HAP-1 (cell line): ENCODE data around the gene SLC30A1.
"Not testable (repeated sequence)": the region's sequence is repeated elsewhere in the genome, so short reads cannot be mapped to it uniquely, and the experiment has no call there.

Experiments
- DNase-seq, 2 experiments: peaks; one replicate each; pipeline ENCODE4 v3.0.0-alpha.2; 2016 to 2020; ENCODE audit warnings: low spot score in 2 of 2
- H3K27me3 ChIP-seq: fragments of 250-450 bp; sonication (Bioruptor Pico); 2 replicates; pipeline ENCODE4 v1.5.1; 2020; ENCODE audit warnings: low read depth, mild to moderate bottlenecking, moderate library complexity
- H3K36me3 ChIP-seq: fragments of 250-450 bp; sonication (Bioruptor Pico); replicated peaks from 2 replicates; pipeline ENCODE4 v1.5.1; 2020; ENCODE audit warnings: mild to moderate bottlenecking
- H3K4me1 ChIP-seq: fragments of 250-450 bp; sonication (Bioruptor Pico); 2 replicates; pipeline ENCODE4 v1.5.1; 2020; ENCODE audit warnings: mild to moderate bottlenecking
- H3K4me3 ChIP-seq: fragments of 250-450 bp; sonication (Bioruptor Pico); 2 replicates; pipeline ENCODE4 v1.5.1; 2020; ENCODE audit warnings: mild to moderate bottlenecking, moderate library complexity
- H3K9me3 ChIP-seq: fragments of 250-450 bp; sonication (Bioruptor Pico); 2 replicates; pipeline ENCODE4 v1.5.1; 2020; ENCODE audit warnings: mild to moderate bottlenecking, moderate library complexity
- in situ Hi-C: fragments of 300-500 bp; cut with MboI; formaldehyde crosslinking; loops from 3 replicates; pipeline ENCODE4 v1.14.3; 2020; ENCODE audit warnings: low sequenced_read_pairs, inconsistent platforms, mixed read lengths

The SLC30A1 gene

DNA sequence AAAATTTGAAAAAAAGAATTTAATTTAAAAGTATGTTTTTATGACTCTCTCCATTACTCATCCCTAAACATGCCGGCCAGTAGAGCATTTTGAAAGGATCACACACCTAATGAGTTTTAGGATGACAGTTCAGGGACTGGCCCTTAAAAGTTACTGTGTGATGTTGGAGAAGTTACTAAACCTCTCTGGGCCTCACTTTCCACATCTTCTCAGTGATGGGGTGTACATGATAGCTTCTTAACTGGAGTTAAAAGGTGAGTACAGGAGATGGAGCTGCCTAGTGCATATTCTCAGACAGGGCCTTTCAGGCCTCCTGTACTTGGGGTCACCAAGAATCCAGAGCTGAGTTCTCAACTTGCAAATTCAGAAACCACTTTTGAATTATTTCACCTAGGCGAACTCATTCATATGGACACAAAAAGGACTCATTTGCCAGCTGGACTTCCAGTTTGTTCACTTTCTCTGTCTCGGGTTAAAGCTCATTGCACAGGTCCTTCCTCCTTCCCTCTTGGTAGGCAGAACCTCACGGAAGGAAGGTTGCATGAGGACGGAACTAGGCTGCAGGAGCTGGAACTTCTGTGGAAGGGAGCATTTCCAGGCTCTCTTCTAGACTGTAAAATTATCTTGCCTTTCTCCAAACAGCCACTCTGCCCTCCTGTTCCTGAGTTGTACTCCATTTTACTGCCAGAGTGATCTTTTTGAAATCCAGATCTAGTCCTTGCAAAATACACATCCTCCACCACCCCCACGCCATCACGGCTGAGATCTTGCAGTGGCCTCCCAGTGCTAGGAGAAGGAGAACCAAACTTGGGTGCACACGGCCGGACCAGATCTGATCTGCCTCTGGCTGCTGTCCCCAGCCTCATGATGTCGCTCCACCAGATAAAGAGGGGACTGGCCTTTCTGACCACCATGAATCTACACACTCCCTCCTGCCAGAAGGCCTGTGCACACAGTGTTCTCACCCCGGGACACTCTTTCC lies 4.3 kb upstream of the SLC30A1 start:
- no peak for DNase-seq
- in situ Hi-C loops, result no loop called here

DNA sequence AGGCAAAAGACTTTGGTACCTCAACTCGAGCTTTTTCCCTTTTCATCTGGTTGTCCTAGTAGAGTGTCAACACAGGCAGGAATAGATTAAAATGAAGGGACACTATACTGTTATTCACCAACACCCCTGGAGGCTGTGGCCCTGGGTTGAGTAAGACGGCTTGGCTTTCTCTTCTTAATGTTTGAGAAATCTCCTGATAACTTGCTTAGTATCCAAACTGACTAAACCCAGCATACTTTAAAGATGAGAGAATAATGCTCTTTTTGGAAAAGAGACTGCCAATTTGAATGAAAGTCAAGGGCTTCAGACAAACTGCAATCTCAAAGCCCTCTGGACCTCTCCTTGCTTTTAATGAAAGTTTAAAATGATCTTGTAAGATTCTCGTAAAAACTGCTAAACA lies 2.6 kb upstream of the SLC30A1 start:
- Histone ChIP-seq H3K27me3 (no peaks in the 10 kb centered on the region), H3K4me1 (no peaks in the 10 kb centered on the region; the same call in 1 of the 2 replicates), H3K4me3 (no peak overlapping the region), H3K36me3 (no peaks in the 10 kb centered on the region), H3K9me3 (no peaks in the 10 kb centered on the region)
- in situ Hi-C loops, result no loop called here
- no peak for DNase-seq

More for the DNA sequence above, 4.3 kb upstream of the SLC30A1 start:
- Histone ChIP-seq H3K36me3 (no peaks in the 10 kb centered on the region), H3K4me3 (no peak overlapping the region), H3K9me3 (no peaks in the 10 kb centered on the region), H3K4me1 (no peaks in the 10 kb centered on the region), H3K27me3 (no peaks in the 10 kb centered on the region)

DNA sequence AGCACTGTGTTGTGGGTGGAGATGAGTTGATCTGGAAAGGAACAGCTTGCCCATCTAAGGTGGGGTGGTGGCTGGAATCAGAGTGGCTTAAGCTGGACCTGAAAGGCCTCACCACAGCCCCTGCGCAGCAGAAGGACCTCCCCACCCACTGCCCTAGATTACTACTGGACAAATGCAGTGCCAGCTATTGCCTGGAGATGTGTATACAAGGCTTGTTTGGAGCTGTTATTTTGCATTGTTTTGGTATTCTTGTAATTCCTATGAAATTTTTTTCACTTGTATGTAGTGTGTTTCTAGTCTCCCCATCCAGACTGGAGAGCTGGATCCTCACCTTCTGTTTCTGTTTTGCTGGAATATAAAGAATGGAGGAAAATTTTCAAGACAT lies 1.3 kb upstream of the SLC30A1 start:
- Histone ChIP-seq H3K9me3 (no peaks in the 10 kb centered on the region), H3K4me3 (no peak overlapping the region), H3K36me3 (peaks cover 6% of the 10 kb centered on the region), H3K4me1 (no peaks in the 10 kb centered on the region; the same call in 1 of the 2 replicates), H3K27me3 (no peaks in the 10 kb centered on the region)
- in situ Hi-C loops, result no loop called here
- DNase-seq, result no peak

DNA sequence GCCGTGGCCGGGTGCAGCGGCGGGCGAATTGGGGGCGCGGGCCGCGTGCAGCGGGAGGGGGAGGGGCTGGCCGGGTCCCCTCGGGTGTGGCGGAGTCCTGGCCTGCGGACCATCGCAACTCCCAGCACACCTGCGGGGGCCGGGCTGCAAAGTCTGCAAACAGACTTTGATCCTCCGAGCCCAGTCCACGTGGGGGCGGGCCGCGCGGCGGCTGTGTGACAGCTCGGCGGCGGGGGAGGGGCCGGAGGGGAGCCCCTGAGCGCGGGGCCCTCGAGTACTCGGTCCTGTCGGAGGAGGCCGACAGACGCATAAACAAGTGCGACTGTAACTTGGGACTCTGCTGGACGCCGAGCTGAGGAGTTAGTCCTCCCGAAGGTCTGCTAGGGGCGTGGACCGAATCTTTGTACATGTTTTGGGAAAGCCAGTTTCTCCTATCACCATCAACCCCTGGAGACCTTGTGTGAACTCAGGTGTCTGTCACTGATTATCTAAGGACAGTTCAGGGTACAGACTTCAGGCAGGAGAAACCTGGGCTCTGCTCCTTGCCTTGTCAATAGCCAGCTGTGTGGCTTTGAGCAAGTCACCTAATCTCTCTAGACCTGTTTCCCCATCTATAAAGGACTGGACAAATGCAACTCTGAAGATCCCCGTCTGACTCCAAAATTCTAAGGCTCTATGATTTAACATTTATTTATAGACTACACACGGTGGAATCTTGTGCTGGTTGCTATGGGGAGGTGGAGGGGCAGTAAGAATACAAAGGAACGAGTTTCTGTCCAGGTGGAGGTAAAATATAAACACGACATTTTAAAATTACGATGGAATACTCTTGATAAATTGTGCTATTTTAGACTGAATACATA lies 710 bp upstream of the SLC30A1 start:
- Histone ChIP-seq H3K9me3 (no peaks in the 10 kb centered on the region), H3K4me1 (peaks cover 4% of the 10 kb centered on the region), H3K36me3 (peaks cover 13% of the 10 kb centered on the region), H3K4me3 (peak overlapping the region; percentile 78), H3K27me3 (no peaks in the 10 kb centered on the region)
- peak; percentile 56 to 88 for DNase-seq
- in situ Hi-C loops, result no loop called here

DNA sequence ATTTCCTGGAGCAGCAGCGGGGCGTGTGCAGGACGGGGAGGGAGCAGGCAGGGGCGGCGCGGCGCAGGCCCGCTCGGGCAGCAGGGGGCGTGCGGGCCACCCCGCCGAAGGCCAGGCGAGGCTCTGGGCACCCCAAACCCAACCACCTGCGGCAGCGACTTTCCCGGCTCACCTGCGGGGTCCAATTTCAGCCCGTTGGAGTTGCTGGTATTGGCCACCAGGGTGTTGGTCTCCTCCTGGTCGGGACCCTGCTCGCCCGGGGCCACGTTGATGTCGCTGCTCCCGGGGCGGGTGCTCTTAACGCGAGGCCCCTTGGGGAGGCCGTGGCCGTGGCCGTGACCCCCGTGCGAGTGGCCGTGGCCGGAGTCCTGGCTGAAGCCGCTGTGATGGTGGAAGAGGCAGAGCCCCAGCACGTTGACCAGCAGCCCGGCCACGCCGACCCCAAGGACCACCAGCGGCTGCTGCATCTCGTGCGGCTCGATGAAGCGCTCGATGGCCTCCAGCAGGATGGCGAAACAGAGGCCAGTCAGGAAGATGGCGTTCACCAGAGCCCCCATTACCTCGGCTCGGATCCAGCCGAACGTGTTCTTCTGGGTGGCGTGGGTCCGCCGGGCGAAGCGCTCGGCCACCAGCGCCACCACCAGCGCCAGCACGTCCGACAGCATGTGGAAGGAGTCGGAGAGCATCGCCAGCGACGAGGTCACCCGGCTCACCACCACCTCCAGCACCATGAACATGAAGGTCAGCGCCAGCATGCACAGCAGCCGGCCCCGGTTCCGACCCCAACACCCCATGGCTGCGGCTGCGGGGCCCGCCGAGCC lies 932 bp downstream of the SLC30A1 start:
- DNase-seq, result peak; percentile 81 to 90
- in situ Hi-C loops, result no loop called here
- Histone ChIP-seq H3K4me1 (peaks cover 18% of the 10 kb centered on the region), H3K36me3 (peaks cover 17% of the 10 kb centered on the region), H3K4me3 (peak overlapping the region; percentile 78), H3K27me3 (no peaks in the 10 kb centered on the region), H3K9me3 (no peaks in the 10 kb centered on the region)

DNA sequence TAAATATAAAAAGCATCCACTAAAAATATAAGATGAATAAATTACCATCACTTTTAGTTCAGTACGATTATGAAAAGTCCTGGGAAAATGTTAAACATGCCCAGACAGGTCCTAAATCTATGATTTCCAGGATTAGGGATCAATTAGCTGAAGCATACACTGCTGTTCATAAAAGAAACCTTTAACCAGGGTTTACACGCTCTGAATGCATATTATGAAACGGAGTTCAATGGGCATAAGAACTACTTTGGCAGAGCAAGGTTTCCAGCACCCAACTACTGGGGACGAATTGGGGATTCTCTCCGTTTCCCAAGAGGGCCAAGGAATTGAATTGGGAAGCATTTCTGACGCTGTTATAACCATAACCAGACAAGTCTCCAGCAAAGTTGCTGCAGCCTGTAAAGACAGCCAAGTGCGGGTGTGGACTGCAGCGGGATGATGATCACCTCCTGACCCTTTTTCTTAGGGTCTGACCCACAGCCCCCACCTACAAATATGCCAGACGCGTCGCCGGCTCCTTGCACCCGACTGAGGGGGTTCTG lies 1.6 kb downstream of the SLC30A1 start:
- in situ Hi-C loops, result no loop called here
- H3K9me3 ChIP-seq, result no peaks in the 10 kb centered on the region
- DNase-seq, result peak in 1 of 2 experiments; percentile 51
- H3K4me1 ChIP-seq, result peaks cover 20% of the 10 kb centered on the region
- H3K27me3 ChIP-seq, result no peaks in the 10 kb centered on the region
- H3K4me3 ChIP-seq, result peak overlapping the region; percentile 78
- H3K36me3 ChIP-seq, result peaks cover 17% of the 10 kb centered on the region

DNA sequence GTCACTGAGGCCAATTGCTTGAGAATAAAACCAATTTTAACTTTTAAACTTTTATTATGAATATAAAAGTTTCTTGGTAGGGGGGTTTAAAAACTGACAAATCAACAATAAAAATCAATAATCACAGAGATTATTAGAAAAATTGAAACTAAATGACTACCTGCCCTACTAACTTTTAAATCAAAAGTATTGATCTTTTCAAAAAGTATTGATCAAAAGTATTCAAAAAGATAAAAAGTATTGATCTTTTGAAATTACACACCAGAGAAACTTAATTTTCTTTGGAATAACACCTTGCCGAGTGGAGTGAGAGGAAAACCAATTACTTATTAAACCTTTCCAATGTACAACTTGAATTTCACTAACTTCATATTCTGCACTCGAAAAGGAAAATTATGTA lies 2.2 kb downstream of the SLC30A1 start:
- Histone ChIP-seq H3K4me3 (peak overlapping the region; percentile 78), H3K9me3 (no peaks in the 10 kb centered on the region), H3K27me3 (no peaks in the 10 kb centered on the region), H3K4me1 (peaks cover 20% of the 10 kb centered on the region), H3K36me3 (peaks cover 17% of the 10 kb centered on the region)
- in situ Hi-C loops, result no loop called here
- DNase-seq, result no peak

DNA sequence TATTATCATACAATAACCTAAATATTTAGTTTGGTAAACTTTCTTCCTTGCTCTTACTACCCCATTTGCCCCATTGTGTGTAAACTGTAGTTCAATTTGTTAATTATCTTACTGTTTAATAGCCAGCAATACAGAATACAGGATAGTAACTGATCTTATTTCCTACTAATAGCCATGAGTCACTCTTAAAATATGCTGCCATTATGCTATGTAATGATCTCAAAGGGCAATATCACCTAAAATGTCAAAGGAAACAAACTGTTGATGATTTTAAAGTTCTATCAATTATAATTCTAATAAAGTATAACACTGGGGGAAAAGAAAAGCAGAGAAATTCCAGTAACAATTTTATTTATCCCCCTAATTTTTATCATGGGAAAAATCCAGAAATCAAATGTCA lies 4.3 kb downstream of the SLC30A1 start:
- DNase-seq, result no peak
- peaks cover 17% of the 10 kb centered on the region for H3K36me3 ChIP-seq
- H3K27me3 ChIP-seq, result no peaks in the 10 kb centered on the region
- in situ Hi-C loops, result no loop called here
- no peaks in the 10 kb centered on the region for H3K9me3 ChIP-seq
- H3K4me1 ChIP-seq, result peaks cover 20% of the 10 kb centered on the region
- H3K4me3 ChIP-seq, result no peak overlapping the region

DNA sequence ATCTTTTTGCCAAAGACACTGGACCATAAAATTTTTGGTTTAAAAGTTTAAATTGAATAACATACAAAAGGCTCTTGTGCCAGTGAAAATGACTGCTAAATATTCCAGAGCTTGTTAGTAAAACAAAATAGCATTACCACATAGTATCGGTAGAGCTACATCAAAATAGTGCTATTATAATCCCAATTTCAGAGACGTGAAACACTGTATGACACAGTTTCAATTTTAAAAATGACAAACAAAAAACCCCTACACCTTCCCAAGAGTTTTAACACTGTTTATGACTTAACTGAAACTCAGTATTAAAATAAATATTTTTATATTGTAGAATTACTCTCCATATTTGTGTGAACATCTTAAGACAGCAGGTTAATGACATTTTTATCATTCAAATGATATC lies 7.0 kb downstream of the SLC30A1 start:
- no peak for DNase-seq

DNA sequence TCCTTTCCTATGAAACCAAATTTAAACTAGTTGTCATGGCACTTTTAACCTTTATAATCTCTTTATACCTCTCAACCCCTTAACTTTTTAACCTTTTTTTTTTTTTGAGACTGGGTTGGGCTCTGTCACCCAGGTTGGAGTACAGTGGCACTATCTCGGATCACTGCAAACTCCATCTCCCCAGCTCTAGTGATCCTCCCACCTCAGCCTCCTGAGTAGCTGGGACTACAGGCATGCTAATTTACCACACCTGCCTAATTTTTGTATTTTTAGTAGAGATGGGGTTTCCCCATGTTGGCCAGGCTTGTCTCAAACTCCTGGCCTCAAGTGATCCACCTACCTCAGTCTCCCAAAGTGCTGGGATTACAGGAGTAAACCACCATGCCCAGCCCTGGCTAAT lies 8.6 kb downstream of the SLC30A1 start:
- H3K4me1 ChIP-seq, result peaks cover 20% of the 10 kb centered on the region
- H3K9me3 ChIP-seq, in situ Hi-C loops, H3K27me3 ChIP-seq, DNase-seq, H3K4me3 ChIP-seq: not testable (repeated sequence)
- peaks cover 11% of the 10 kb centered on the region for H3K36me3 ChIP-seq

More for the DNA sequence above, 7.0 kb downstream of the SLC30A1 start:
- H3K9me3 ChIP-seq, result no peaks in the 10 kb centered on the region
- H3K4me1 ChIP-seq, result peaks cover 20% of the 10 kb centered on the region
- no peak overlapping the region for H3K4me3 ChIP-seq
- peaks cover 17% of the 10 kb centered on the region for H3K36me3 ChIP-seq
- no peaks in the 10 kb centered on the region for H3K27me3 ChIP-seq
- in situ Hi-C loops, result no loop called here

DNA sequence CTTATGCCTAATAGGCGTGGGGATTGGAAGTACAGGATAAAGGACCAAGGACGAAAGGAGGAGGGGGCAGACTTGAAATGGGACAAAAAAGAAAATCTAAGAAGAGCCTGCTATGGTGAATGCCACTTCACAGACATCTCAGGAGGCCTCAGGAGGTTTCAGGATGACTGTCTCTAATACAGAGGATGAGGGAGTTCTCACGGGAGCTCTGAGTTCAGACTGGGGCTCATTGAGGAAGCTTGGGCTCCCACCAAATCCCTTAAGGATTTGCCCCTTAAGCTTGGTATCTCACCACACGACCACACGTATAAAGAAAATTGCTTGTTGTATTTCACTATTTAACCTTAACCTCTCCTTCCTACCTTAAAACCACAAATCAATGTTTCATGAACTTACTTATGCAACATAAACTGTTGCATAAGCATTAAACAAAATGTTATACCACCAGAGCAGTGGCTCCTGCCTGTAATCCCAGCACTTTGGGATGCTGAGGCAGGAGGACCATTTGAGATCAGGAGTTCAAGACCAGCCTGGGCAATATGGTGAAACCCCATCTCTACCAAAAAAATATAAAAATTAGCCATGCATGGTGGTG lies 12.4 kb downstream of the SLC30A1 start:
- Histone ChIP-seq H3K27me3 (no peaks in the 10 kb centered on the region), H3K36me3 (no peaks in the 10 kb centered on the region), H3K4me3 (no peak overlapping the region), H3K4me1 (no peaks in the 10 kb centered on the region), H3K9me3 (no peaks in the 10 kb centered on the region)
- in situ Hi-C loops, result no loop called here
- DNase-seq, result no peak

DNA sequence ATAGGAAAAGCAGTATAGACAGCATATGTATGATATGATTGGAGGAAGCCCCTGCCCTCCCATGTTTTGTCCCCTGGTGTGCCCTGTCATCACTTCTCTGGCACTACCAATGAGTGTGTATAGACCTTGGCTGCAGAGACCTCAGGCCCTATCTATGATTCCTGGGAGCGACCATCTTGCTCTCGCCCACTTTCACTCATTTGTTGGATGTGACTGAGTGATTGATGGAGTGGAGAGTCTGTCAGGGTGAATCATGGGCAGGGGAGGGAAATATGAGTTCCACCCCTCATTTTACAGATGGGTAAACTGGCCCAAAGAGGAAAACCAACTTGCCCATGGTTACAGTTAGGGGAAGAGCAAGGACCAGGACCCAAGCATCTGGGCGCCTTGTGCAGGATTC lies 14.9 kb downstream of the SLC30A1 start:
- H3K4me1 ChIP-seq, result no peaks in the 10 kb centered on the region
- H3K27me3 ChIP-seq, result no peaks in the 10 kb centered on the region
- in situ Hi-C loops, result no loop called here
- H3K4me3 ChIP-seq, result no peak overlapping the region
- DNase-seq, result no peak
- no peaks in the 10 kb centered on the region for H3K9me3 ChIP-seq
- H3K36me3 ChIP-seq, result no peaks in the 10 kb centered on the region
